Posterior cingulate gyrus (tissue), 11 donors: ENCODE results near the gene VCAN.

Experiments used
- DNase-seq, 10 donors: peaks; one replicate each; pipeline versions ENCODE4 v3.0.0 to v3.0.0-alpha.2; 2020 to 2021; ENCODE audit warnings: mixed read lengths in 3 of 10
- intact Hi-C: fragments of 100-400 bp; cut with DNase I; formaldehyde crosslinking; loops from one replicate; pipeline ENCODE4 v1.15.1; 2023

Gene VCAN

GRCh38 chr5:83555263-83555662 is 83.7 kb downstream of the VCAN start:
- no peak for DNase-seq
- intact Hi-C loops: no loop called here

GRCh38 chr5:83556190-83556589 is 84.6 kb downstream of the VCAN start:
- DNase-seq: no peak
- intact Hi-C loops: no loop called here

- no peak for DNase-seq
- intact Hi-C loops: no loop called here
Observed at GRCh38 chr5:83559118-83559785, 87.7 kb downstream of the VCAN start.

- intact Hi-C loops: loop anchor here (5.0 to 10.0 kb wide), 4 partner anchors 90 to 920 kb away; partner anchors contain the start of gene VCAN
- no peak for DNase-seq
Observed at GRCh38 chr5:83562071-83562606, 90.6 kb downstream of the VCAN start.

- DNase-seq: peak in 3 of 10 donors; percentile 17 to 70 (median 23)
- intact Hi-C loops: loop anchor here (5.0 to 10.0 kb wide), 4 partner anchors 91 to 921 kb away; partner anchors contain the start of gene VCAN
Observed at GRCh38 chr5:83562791-83563557, 91.4 kb downstream of the VCAN start.

GRCh38 chr5:83563631-83564030 is 92.1 kb downstream of the VCAN start:
- intact Hi-C loops: loop anchor here (2.0 to 10.0 kb wide), 5 partner anchors 91 to 1211 kb away; partner anchors contain the start of gene VCAN
- no peak for DNase-seq

- no peak for DNase-seq
Observed at GRCh38 chr5:83564069-83564749, 92.7 kb downstream of the VCAN start.

GRCh38 chr5:83567741-83568140 is 96.2 kb downstream of the VCAN start:
- no peak for DNase-seq
- intact Hi-C loops: loop anchor here (10.0 kb wide), 1 partner anchor 683 kb away; no protein-coding TSS in a partner anchor

More at GRCh38 chr5:83564069-83564749, 92.7 kb downstream of the VCAN start:
- intact Hi-C loops: loop anchor here (2.0 to 10.0 kb wide), 5 partner anchors 92 to 1211 kb away; partner anchors contain the start of gene VCAN

- DNase-seq: no peak
- intact Hi-C loops: loop anchor here (10.0 kb wide), 1 partner anchor 683 kb away; no protein-coding TSS in a partner anchor
Observed at GRCh38 chr5:83568186-83568585, 96.6 kb downstream of the VCAN start.

- DNase-seq: no peak
- intact Hi-C loops: no loop called here
Observed at GRCh38 chr5:83570916-83571315, 99.4 kb downstream of the VCAN start.

- intact Hi-C loops: no loop called here
- DNase-seq: no peak
Observed at GRCh38 chr5:83572271-83572670, 100.7 kb downstream of the VCAN start.

GRCh38 chr5:83576341-83576740 is 104.8 kb downstream of the VCAN start:
- intact Hi-C loops: no loop called here

GRCh38 chr5:83577036-83577636 is 105.6 kb downstream of the VCAN start:
- DNase-seq: no peak
- intact Hi-C loops: no loop called here

More at GRCh38 chr5:83576341-83576740, 104.8 kb downstream of the VCAN start:
- DNase-seq: no peak

GRCh38 chr5:83583859-83584258 is 112.3 kb downstream of the VCAN start:
- intact Hi-C loops: no loop called here
- no peak for DNase-seq

- intact Hi-C loops: no loop called here
- no peak for DNase-seq
Observed at GRCh38 chr5:83586874-83587776, 115.6 kb downstream of the VCAN start.

- intact Hi-C loops: no loop called here
- DNase-seq: no peak
Observed at GRCh38 chr5:83589786-83590185, 118.2 kb downstream of the VCAN start.

GRCh38 chr5:83590966-83591365 is 119.4 kb downstream of the VCAN start:
- DNase-seq: no peak
- intact Hi-C loops: no loop called here

- intact Hi-C loops: no loop called here
- no peak for DNase-seq
Observed at GRCh38 chr5:83595217-83595616, 123.7 kb downstream of the VCAN start.

- intact Hi-C loops: no loop called here
- DNase-seq: peak in 6 of 10 donors; percentile 17 to 88 (median 40)
Observed at GRCh38 chr5:83608122-83608521, 136.6 kb downstream of the VCAN start.
